Subcutaneous adipose tissue (tissue), 4 donors: Measurements from ENCODE around the gene BMP6. TPM values are rescaled to one million over a fixed set of nuclear protein-coding genes. Genes with fewer than 3 reads are reported as not detected.

Experiments
- total RNA-seq, 4 donors: library from RNA; depleted of rRNA; stranded (reverse); fragments of >200 nt; gene quantifications; one replicate each; pipeline ENCODE4 v1.1.0, GENCODE V29; 2016
- TF ChIP-seq, protein P1 (sequence below): fragments of 450-650 bp; IDR thresholded peaks from one replicate; pipeline ENCODE4 v1.5.1; 2016; ENCODE audit warnings: low read depth, mild to moderate bottlenecking, control low read depth, antibody characterized with exemption, moderate library complexity

Gene BMP6
- total RNA-seq, 4 donors from 2014 or later, result 4.6 to 43.0 (median 11.7) TPM

DNA sequence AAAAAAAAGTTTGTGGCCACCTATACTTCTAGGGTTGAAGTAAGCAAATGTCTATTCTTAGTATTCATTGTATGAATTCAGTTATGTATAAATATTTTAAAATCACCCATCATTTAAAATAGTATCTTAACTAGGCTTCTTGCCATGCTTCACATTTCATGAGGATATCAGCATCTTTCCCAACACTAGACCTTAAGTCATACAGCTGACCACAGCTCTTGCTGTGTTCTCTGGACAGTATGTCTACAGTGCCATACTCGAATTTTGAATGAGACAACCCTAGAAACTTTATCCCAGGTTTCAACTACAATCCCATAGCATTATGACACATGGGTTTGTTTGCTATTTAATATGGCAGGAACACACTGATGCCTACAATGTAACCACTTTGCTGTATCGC is 179.5 kb downstream of the BMP6 start:
- TF ChIP-seq, protein P1, sequence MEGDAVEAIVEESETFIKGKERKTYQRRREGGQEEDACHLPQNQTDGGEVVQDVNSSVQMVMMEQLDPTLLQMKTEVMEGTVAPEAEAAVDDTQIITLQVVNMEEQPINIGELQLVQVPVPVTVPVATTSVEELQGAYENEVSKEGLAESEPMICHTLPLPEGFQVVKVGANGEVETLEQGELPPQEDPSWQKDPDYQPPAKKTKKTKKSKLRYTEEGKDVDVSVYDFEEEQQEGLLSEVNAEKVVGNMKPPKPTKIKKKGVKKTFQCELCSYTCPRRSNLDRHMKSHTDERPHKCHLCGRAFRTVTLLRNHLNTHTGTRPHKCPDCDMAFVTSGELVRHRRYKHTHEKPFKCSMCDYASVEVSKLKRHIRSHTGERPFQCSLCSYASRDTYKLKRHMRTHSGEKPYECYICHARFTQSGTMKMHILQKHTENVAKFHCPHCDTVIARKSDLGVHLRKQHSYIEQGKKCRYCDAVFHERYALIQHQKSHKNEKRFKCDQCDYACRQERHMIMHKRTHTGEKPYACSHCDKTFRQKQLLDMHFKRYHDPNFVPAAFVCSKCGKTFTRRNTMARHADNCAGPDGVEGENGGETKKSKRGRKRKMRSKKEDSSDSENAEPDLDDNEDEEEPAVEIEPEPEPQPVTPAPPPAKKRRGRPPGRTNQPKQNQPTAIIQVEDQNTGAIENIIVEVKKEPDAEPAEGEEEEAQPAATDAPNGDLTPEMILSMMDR, result no peak

DNA sequence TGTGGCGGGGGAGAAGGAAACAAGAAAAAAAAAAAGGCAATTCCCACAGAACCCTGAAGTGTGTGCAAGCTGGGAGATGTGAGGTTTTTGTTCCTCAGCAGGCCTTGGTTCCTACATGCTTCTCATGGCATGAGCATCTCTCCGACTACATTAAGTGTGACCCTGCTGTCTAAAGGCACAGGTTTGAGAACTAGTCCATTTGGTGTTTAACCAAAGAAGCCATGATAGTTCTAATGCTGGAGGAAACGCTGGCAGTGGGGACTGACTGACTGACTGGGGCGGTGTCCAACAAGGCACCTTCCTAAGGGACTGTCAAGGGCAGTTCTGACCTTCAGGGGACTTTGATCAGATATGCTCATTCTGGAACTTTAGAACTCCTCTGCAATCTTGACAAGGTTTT is 180.8 kb downstream of the BMP6 start:
- TF ChIP-seq, protein P1, result no peak

DNA sequence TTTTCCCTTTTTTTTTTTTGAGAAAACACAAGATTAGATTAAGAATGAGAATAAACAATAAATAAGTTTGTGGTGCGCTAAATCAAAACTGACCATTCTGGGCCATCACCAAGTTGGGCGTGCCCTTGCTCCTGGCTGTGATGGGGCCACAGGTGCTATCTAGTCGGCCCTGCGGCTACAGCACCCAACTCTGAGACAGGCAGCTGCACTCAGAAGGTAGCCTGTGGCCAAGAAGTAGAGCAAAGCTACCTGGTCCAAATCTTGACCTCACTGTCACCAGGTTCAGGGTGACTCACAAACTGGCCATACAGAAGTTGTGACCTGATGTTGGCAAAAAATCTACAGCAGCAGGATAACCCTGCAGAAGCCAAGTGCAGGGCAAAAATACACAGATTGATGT is 181.3 kb downstream of the BMP6 start:
- TF ChIP-seq, protein P1, result no peak

GRCh38 chr6:7909323-7910276 is 183.7 kb downstream of the BMP6 start:
- TF ChIP-seq, protein P1, result no peak

- TF ChIP-seq, protein P1, result no peak
Observed at GRCh38 chr6:7910298-7910653, 184.4 kb downstream of the BMP6 start.

DNA sequence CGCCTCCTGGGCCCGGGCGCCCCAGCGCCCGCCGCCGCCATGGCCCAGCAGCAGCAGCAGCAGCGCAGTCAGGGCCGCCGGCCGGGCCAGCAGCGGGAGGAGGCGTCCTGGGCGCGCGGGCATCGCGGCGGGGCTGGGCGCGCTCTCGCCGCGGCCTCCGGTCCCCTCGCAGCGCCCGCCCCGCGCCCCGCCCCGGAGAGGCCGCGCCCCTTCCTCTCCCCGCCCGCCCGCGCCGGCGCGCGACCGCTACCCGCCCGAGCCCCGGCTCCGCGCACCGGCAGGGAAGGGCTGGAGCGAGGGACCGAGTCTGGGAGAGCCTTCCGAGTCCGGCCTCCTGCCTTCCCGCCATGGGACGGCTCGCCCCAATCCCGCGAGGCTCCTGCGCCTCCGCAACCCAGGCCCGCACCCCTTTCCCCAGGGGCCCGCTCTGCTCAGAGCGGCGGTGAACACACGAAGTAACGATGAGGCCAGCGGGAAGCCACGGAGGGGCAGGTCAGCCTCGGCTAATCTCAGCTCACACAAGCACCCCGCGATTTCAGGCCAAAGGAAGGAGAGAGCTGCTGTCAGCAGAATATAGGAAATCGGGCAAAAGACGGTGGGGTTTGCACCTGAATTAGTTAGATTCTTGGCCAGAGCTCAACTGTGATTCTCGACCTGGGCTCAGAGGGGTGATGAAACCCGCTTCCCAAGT is 184.9 kb downstream of the BMP6 start, which contains the start of gene TXNDC5:
Gene TXNDC5 (minus strand): TSS at position 135 of the 691 bp plus-strand sequence. CDS start 12 bp downstream, at position 123.
- TF ChIP-seq, protein P1, result no peak

DNA sequence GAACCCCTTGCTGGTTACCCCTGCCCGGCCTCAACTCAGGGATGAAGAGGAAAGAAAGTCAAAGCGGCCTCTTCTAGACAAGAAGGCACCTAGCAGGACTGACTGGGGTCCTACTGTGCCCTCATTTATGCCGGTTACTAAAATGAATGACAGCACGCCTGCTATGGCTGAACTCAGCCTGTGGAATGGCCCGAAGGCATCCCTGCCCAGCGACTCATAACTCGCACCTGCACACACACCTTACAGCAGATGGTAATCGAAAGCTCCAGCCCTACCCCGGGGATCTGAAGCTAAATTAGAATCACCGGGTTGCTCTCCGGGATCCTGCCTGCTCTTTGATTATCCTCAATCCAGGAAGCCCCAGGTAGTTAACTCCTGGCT is 185.4 kb downstream of the BMP6 start:
- TF ChIP-seq, protein P1, result no peak
